PC-9 (cell line): ENCODE measurements around the gene C14orf119. TPM values are rescaled to one million over a fixed set of nuclear protein-coding genes. Genes with fewer than 3 reads are reported as not detected.

Experiments
- Bru-seq: library from RNA; stranded (reverse); fragments of 400-500 nt; gene quantifications from one replicate; lab custom pipeline; 2021; lab: Mats Ljungman, UMichigan
- BruChase-seq, 2 experiments: library from RNA; stranded (reverse); fragments of 400-500 nt; gene quantifications; one replicate each; lab custom pipeline; 2021; lab: Mats Ljungman, UMichigan
- BruUV-seq: library from RNA; stranded (reverse); fragments of 400-500 nt; replicated peaks from 2 replicates; lab custom pipeline; 2021; lab: Mats Ljungman, UMichigan
- CTCF ChIA-PET: fragments of 300-600 bp; sonication (Branson Sonifier 250); formaldehyde crosslinking; loops from one replicate; lab custom pipeline; 2022; ENCODE audit warnings: antibody characterized with exemption; lab: Charles Lee
- POLR2A ChIA-PET: fragments of 300-600 bp; sonication (Branson Sonifier 250); formaldehyde crosslinking; loops from one replicate; lab custom pipeline; 2022; ENCODE audit warnings: antibody characterized with exemption; ENCODE audit not compliant: unreplicated experiment; lab: Charles Lee
- DNase-seq, 2 experiments: peaks; one replicate each; pipeline versions ENCODE4 v3.0.0 to v3.0.0-alpha.2; 2015 to 2022; ENCODE audit warnings: mixed read lengths in 1 of 2
- H2AFZ ChIP-seq: fragments of 200-600 bp; sonication (generic); 2 replicates; pipeline ENCODE4 v1.8.1; 2017; ENCODE audit warnings: antibody characterized with exemption
- H3F3A ChIP-seq: fragments of 200-600 bp; sonication (generic); 2 replicates; pipeline ENCODE4 v1.8.1; 2017; ENCODE audit warnings: antibody characterized with exemption, mild to moderate bottlenecking, low read depth; ENCODE audit not compliant: insufficient read depth
- H3K27ac ChIP-seq: fragments of 200-600 bp; sonication (generic); 2 replicates; pipeline ENCODE4 v1.6.1; 2016; ENCODE audit warnings: mixed run types
- H3K27me3 ChIP-seq: fragments of 200-600 bp; sonication (generic); 2 replicates; pipeline ENCODE4 v1.6.1; 2016; ENCODE audit warnings: low read depth, mixed run types; ENCODE audit not compliant: insufficient read depth
- H3K36me3 ChIP-seq: fragments of 200-600 bp; sonication (generic); 2 replicates; pipeline ENCODE4 v1.6.1; 2016; ENCODE audit warnings: low read depth, mixed run types
- H3K4me1 ChIP-seq: fragments of 200-600 bp; sonication (generic); replicated peaks from 2 replicates; pipeline ENCODE4 v1.6.1; 2016; ENCODE audit warnings: mixed run types; ENCODE audit not compliant: insufficient read depth
- H3K4me2 ChIP-seq: fragments of 200-600 bp; sonication (generic); 2 replicates; pipeline ENCODE4 v1.6.1; 2017; ENCODE audit warnings: mixed run types
- H3K4me3 ChIP-seq: fragments of 200-600 bp; sonication (generic); 2 replicates; pipeline ENCODE4 v1.6.1; 2016; ENCODE audit warnings: mixed run types
- H3K79me2 ChIP-seq: fragments of 200-600 bp; sonication (generic); 2 replicates; pipeline ENCODE4 v1.6.1; 2017; ENCODE audit warnings: low read depth, mixed run types
- H3K9me2 ChIP-seq: fragments of 200-600 bp; sonication (generic); 2 replicates; pipeline ENCODE4 v1.8.1; 2017; ENCODE audit warnings: mild to moderate bottlenecking; ENCODE audit not compliant: insufficient read depth
- H3K9me3 ChIP-seq: fragments of 200-600 bp; sonication (generic); 2 replicates; pipeline ENCODE4 v1.8.1; 2016; ENCODE audit warnings: low read depth; ENCODE audit not compliant: insufficient read depth
- H4K20me1 ChIP-seq: fragments of 200-600 bp; sonication (generic); 2 replicates; pipeline ENCODE4 v1.8.1; 2017; ENCODE audit not compliant: insufficient read depth
- CTCF ChIP-seq: fragments of 200-600 bp; sonication (generic); conservative IDR thresholded peaks from 2 replicates; pipeline ENCODE4 v1.6.1; 2017; ENCODE audit warnings: mixed run types, antibody characterized with exemption, mild to moderate bottlenecking, moderate library complexity
- EZH2 ChIP-seq: fragments of 200-600 bp; sonication (generic); IDR thresholded peaks from 2 replicates; pipeline ENCODE4 v1.8.0; 2017; ENCODE audit warnings: antibody characterized with exemption, low read depth
- intact Hi-C: fragments of 100-400 bp; cut with micrococcal nuclease; formaldehyde crosslinking; loops from one replicate; pipeline ENCODE4 v1.10.0; 2022; ENCODE audit not compliant: unreplicated experiment
- long read RNA-seq: library from polyadenylated mRNA; stranded (forward); transcript quantifications from one replicate; pipeline ENCODE4 v2.0.0, GENCODE V29; 2022
- total RNA-seq: library from RNA; stranded (reverse); gene quantifications from 2 replicates; pipeline ENCODE4 v1.2.3, GENCODE V29; 2021

C14orf119 gene
- total RNA-seq (26.8 and 46.5 TPM in 2 replicates), Bru-seq, nascent RNA (percentile 76 among the genes with signal in this experiment), BruChase-seq, experiment 1, labeled RNA remaining after a 2-hour chase (percentile 82 among the genes with signal in this experiment), BruChase-seq, experiment 2, labeled RNA remaining after a 6-hour chase (percentile 84 among the genes with signal in this experiment)
- long read RNA-seq, transcript C14orf119-201 (2 exons, 3,660 nt), result major isoform, 121 of 136 reads
- long read RNA-seq, partial matches to known transcripts, result 0 of 136 reads
- long read RNA-seq, other reads (novel, unspliced or antisense), result 14 of 136 reads

GRCh38 chr14:23095196-23096108, at the start of gene C14orf119:
Gene C14orf119, plus strand, starts transcription at chr14:23095505. Its CDS starts 2,154 bp downstream, at chr14:23097659.
- Histone ChIP-seq H3K27me3 (no peaks in the 10 kb centered on the region), H3K36me3 (peaks cover 44% of the 10 kb centered on the region; the same call in 1 of the 2 replicates), H3K4me3 (peak within 1 kb of the TSS; percentile 98), H2AFZ (peak within 1 kb of the TSS; percentile 82), H3K27ac (peak within 1 kb of the TSS; percentile 89), H3K4me1 (peaks cover 25% of the 10 kb centered on the region), H3F3A (peaks cover 8% of the 10 kb centered on the region), H3K79me2 (peaks cover 78% of the 10 kb centered on the region), H3K9me2 (no peaks in the 10 kb centered on the region), H3K9me3 (no peaks in the 10 kb centered on the region), H3K4me2 (peak within 1 kb of the TSS; percentile 98), H4K20me1 (peaks cover 12% of the 10 kb centered on the region)
- ChIA-PET CTCF (interaction anchor here (0.6 to 2.0 kb wide), 10 partner anchors 13 to 349 kb away, joined by 3 to 16 read pairs (median 6); no protein-coding TSS in a partner anchor), POLR2A (interaction anchor here (0.6 to 1.2 kb wide), 19 partner anchors 13 to 674 kb away, joined by 3 to 11 read pairs (median 4); partner anchors contain the start of genes AJUBA and PRMT5)
- TF ChIP-seq CTCF (no peak), EZH2 (no peak)
- intact Hi-C loops, result loop anchor here (2.0 kb wide), 1 partner anchor 17 kb away; no protein-coding TSS in a partner anchor
- BruUV-seq, result TSS peak; percentile 70
- peak; percentile 96 for DNase-seq

- DNase-seq, result no peak
- Histone ChIP-seq H3K79me2 (no peaks in the 10 kb centered on the region), H3K4me3 (no peak overlapping the region), H3K36me3 (no peaks in the 10 kb centered on the region), H4K20me1 (no peaks in the 10 kb centered on the region), H3K4me2 (no peak overlapping the region), H3K27me3 (no peaks in the 10 kb centered on the region), H3K9me3 (no peaks in the 10 kb centered on the region), H2AFZ (no peak overlapping the region), H3K27ac (no peak overlapping the region), H3K9me2 (no peaks in the 10 kb centered on the region), H3K4me1 (no peaks in the 10 kb centered on the region), H3F3A (no peaks in the 10 kb centered on the region)
- CTCF ChIA-PET, result no interaction called here
- no TSS peak for BruUV-seq
- POLR2A ChIA-PET, result interaction anchor here (0.6 kb wide), 1 partner anchor 224 kb away, joined by 5 read pairs; no protein-coding TSS in a partner anchor
- no peak for TF ChIP-seq EZH2
- no peak for TF ChIP-seq CTCF
- intact Hi-C loops, result no loop called here
Observed at GRCh38 chr14:23047034-23047634, 48.2 kb upstream of the C14orf119 start.
